H1 (cell line): ENCODE measurements around the gene SBF2. TPM values are rescaled to one million over a fixed set of nuclear protein-coding genes. Genes with fewer than 3 reads are reported as not detected.

Source experiments
- CTCF ChIA-PET: fragments of 300-600 bp; sonication (Branson Sonifier 250); formaldehyde crosslinking; loops from one replicate; lab custom pipeline; 2021; ENCODE audit not compliant: partially characterized antibody; lab: Charles Lee
- POLR2A ChIA-PET: fragments of 300-600 bp; sonication (Branson Sonifier 250); formaldehyde crosslinking; loops from one replicate; lab custom pipeline; 2021; ENCODE audit warnings: inconsistent platforms; ENCODE audit not compliant: partially characterized antibody; lab: Charles Lee
- DNase-seq, 2 experiments: peaks; one replicate each; pipeline versions ENCODE4 v3.0.0 to v3.0.0-alpha.2; 2010 to 2022; ENCODE audit warnings: low spot score in 2 of 2, low read depth in 1 of 2, mixed read lengths in 1 of 2
- FAIRE-seq: peaks from 2 replicates; lab custom pipeline; 2011; peaks lifted over from hg19 to GRCh38; lab: Jason Lieb, UNC
- H2AFZ ChIP-seq: 2 replicates; pipeline ENCODE4 v1.8.1; 2012; ENCODE audit warnings: low read length, inconsistent platforms
- H2AK5ac ChIP-seq: 2 replicates; pipeline ENCODE4 v1.6.1; 2013; ENCODE audit warnings: low read depth, low read length
- H2BK120ac ChIP-seq: replicated peaks from 2 replicates; pipeline ENCODE3; 2013; ENCODE audit warnings: low read depth, low read length, inconsistent platforms
- H2BK12ac ChIP-seq: 2 replicates; pipeline ENCODE4 v1.6.1; 2013; ENCODE audit warnings: low read depth, low read length
- H2BK15ac ChIP-seq: 2 replicates; pipeline ENCODE4 v1.6.1; 2013; ENCODE audit warnings: low read length
- H2BK20ac ChIP-seq: 2 replicates; pipeline ENCODE4 v1.6.1; 2013; ENCODE audit warnings: low read length
- H2BK5ac ChIP-seq: 2 replicates; pipeline ENCODE4 v1.6.1; 2013; ENCODE audit warnings: low read depth, low read length
- H3K14ac ChIP-seq: 2 replicates; pipeline ENCODE4 v1.6.1; 2013; ENCODE audit warnings: inconsistent platforms; ENCODE audit not compliant: insufficient read length
- H3K18ac ChIP-seq: 2 replicates; pipeline ENCODE4 v1.6.1; 2013; ENCODE audit warnings: low read length; ENCODE audit errors: extremely low read depth
- H3K23ac ChIP-seq: 2 replicates; pipeline ENCODE4 v1.6.1; 2013; ENCODE audit warnings: inconsistent platforms; ENCODE audit not compliant: insufficient read length
- H3K23me2 ChIP-seq: 2 replicates; pipeline ENCODE4 v1.6.1; 2013; ENCODE audit warnings: low read depth, low read length
- H3K27ac ChIP-seq: 2 replicates; pipeline ENCODE4 v1.6.1; 2011; ENCODE audit warnings: low read depth, low read length, inconsistent platforms
- H3K27me3 ChIP-seq, 4 experiments: replicated peaks in 1 of 4; 1 replicate in 1 of 4; 2 replicates in 3 of 4; pipeline versions ENCODE4 v1.6.1 to v1.8.1; 2011 to 2013; ENCODE audit warnings: low read length in 3 of 4, mild to moderate bottlenecking in 3 of 4, inconsistent platforms in 2 of 4, mixed read lengths in 2 of 4, moderate library complexity in 1 of 4; ENCODE audit not compliant: control insufficient read depth in 3 of 4, insufficient read depth in 3 of 4; ENCODE audit errors: extremely low read depth in 1 of 4
- H3K36me3 ChIP-seq, 4 experiments: 2 replicates each; pipeline versions ENCODE4 v1.6.1 to v1.8.1; 2011 to 2013; ENCODE audit warnings: mild to moderate bottlenecking in 4 of 4, low read length in 3 of 4, moderate library complexity in 2 of 4, control low read depth in 1 of 4, inconsistent platforms in 1 of 4; ENCODE audit not compliant: insufficient read depth in 4 of 4, control insufficient read depth in 2 of 4
- H3K4ac ChIP-seq: replicated peaks from 2 replicates; pipeline ENCODE3; 2013; ENCODE audit warnings: low read length, low read depth, mixed read lengths, inconsistent platforms; ENCODE audit not compliant: insufficient read length
- H3K4me1 ChIP-seq, 4 experiments: replicated peaks in 1 of 4; 1 replicate in 1 of 4; 2 replicates in 3 of 4; pipeline versions ENCODE4 v1.6.1 to v1.8.1; 2011 to 2013; ENCODE audit warnings: low read length in 3 of 4, inconsistent platforms in 2 of 4, mixed read lengths in 1 of 4; ENCODE audit not compliant: insufficient read depth in 4 of 4, control insufficient read depth in 3 of 4
- H3K4me2 ChIP-seq, 2 experiments: 2 replicates each; pipeline versions ENCODE4 v1.6.1 to v1.8.1; 2011 to 2013; ENCODE audit warnings: low read depth in 2 of 2, low read length in 2 of 2, control low read depth in 1 of 2, inconsistent platforms in 1 of 2, mild to moderate bottlenecking in 1 of 2; ENCODE audit not compliant: insufficient read depth in 1 of 2
- H3K4me3 ChIP-seq, 4 experiments: fragments of 200-600, 300-600 bp in 1 of 4; sonication (generic), shearing (Covaris generic), sonication (Bioruptor Twin) in 1 of 4; 2 replicates each; pipeline versions ENCODE4 v1.5.1 to v1.8.1; 2011 to 2016; ENCODE audit warnings: low read length in 4 of 4, low read depth in 3 of 4, control low read depth in 2 of 4, inconsistent platforms in 2 of 4, mild to moderate bottlenecking in 2 of 4, mixed read lengths in 1 of 4, moderate library complexity in 1 of 4; ENCODE audit not compliant: insufficient read depth in 2 of 4; ENCODE audit errors: extremely low read depth in 1 of 4
- H3K56ac ChIP-seq: replicated peaks from 2 replicates; pipeline ENCODE3; 2013; ENCODE audit warnings: low read depth, mild to moderate bottlenecking, mixed read lengths, low read length, inconsistent platforms; ENCODE audit not compliant: insufficient read length
- H3K79me1 ChIP-seq: 2 replicates; pipeline ENCODE4 v1.6.1; 2013; ENCODE audit warnings: low read depth, low read length, control low read depth
- H3K79me2 ChIP-seq, 2 experiments: 2 replicates each; pipeline versions ENCODE4 v1.6.1 to v1.8.1; 2012 to 2013; ENCODE audit warnings: low read length in 2 of 2, mild to moderate bottlenecking in 2 of 2, inconsistent platforms in 1 of 2; ENCODE audit not compliant: insufficient read depth in 2 of 2, control insufficient read depth in 1 of 2
- H3K9ac ChIP-seq, 4 experiments: replicated peaks in 1 of 4; 1 replicate in 1 of 4; 2 replicates in 3 of 4; pipeline versions ENCODE4 v1.6.1 to v1.8.1; 2011 to 2013; ENCODE audit warnings: low read depth in 3 of 4, low read length in 3 of 4, control low read depth in 2 of 4, mild to moderate bottlenecking in 2 of 4, moderate library complexity in 2 of 4, inconsistent platforms in 1 of 4; ENCODE audit errors: extremely low read depth in 1 of 4
- H3K9me3 ChIP-seq, 2 experiments: 2 replicates each; pipeline versions ENCODE4 v1.6.1 to v1.8.1; 2012 to 2013; ENCODE audit warnings: mild to moderate bottlenecking in 2 of 2, moderate library complexity in 2 of 2, control low read depth in 1 of 2, inconsistent platforms in 1 of 2, low read depth in 1 of 2, low read length in 1 of 2, mixed read lengths in 1 of 2; ENCODE audit not compliant: insufficient read depth in 2 of 2
- H4K20me1 ChIP-seq, 2 experiments: replicated peaks in 1 of 2; 2 replicates each; pipeline versions ENCODE3 to v1.8.1; 2011 to 2013; ENCODE audit warnings: inconsistent platforms in 2 of 2, low read length in 2 of 2, mild to moderate bottlenecking in 1 of 2; ENCODE audit not compliant: insufficient read depth in 2 of 2, control insufficient read depth in 1 of 2
- H4K5ac ChIP-seq: 2 replicates; pipeline ENCODE4 v1.6.1; 2013; ENCODE audit warnings: low read length, low read depth, mixed read lengths, inconsistent platforms; ENCODE audit not compliant: insufficient read length
- H4K8ac ChIP-seq: 2 replicates; pipeline ENCODE4 v1.8.0; 2013; ENCODE audit warnings: mild to moderate bottlenecking, moderate library complexity, low read length, inconsistent platforms; ENCODE audit not compliant: insufficient read depth; ENCODE audit errors: extremely low read depth
- H4K91ac ChIP-seq: replicated peaks from 2 replicates; pipeline ENCODE3; 2013; ENCODE audit warnings: low read length, mixed read lengths, inconsistent platforms; ENCODE audit not compliant: insufficient read length
- ASH2L ChIP-seq: fragments of 200-600, 300-600 bp; sonication (generic); IDR thresholded peaks from one replicate; pipeline ENCODE4 v1.7.1; 2017; ENCODE audit warnings: low read length
- BACH1 ChIP-seq: IDR thresholded peaks from 2 replicates; pipeline ENCODE4 v1.6.1; 2012; ENCODE audit warnings: low read length, improper control_type of control experiment
- CTBP2 ChIP-seq: IDR thresholded peaks from 2 replicates; pipeline ENCODE4 v1.7.0; 2011; ENCODE audit warnings: borderline replicate concordance, mild to moderate bottlenecking, moderate library complexity, mixed read lengths, low read length; ENCODE audit not compliant: insufficient read depth, insufficient read length
- GTF2F1 ChIP-seq: IDR thresholded peaks from 2 replicates; pipeline ENCODE4 v1.6.1; 2012; ENCODE audit warnings: low read depth, low read length, improper control_type of control experiment, borderline replicate concordance
- HDAC6 ChIP-seq: IDR thresholded peaks from one replicate; pipeline ENCODE4 v1.7.1; 2012; ENCODE audit warnings: low read depth, mild to moderate bottlenecking, inconsistent platforms, low read length, moderate library complexity
- JUN ChIP-seq: IDR thresholded peaks from 2 replicates; pipeline ENCODE4 v1.6.1; 2011; ENCODE audit warnings: low read depth, mild to moderate bottlenecking, improper control_type of control experiment, low read length
- KDM4A ChIP-seq: IDR thresholded peaks from one replicate; pipeline ENCODE4 v1.7.1; 2012; ENCODE audit warnings: low read depth, mild to moderate bottlenecking, moderate library complexity, low read length, inconsistent platforms; ENCODE audit not compliant: severe bottlenecking
- POU5F1 ChIP-seq: IDR thresholded peaks from 2 replicates; pipeline ENCODE4 v1.6.1; 2011; ENCODE audit warnings: low read depth, mild to moderate bottlenecking, low read length, moderate library complexity
- RAD21 ChIP-seq, 2 experiments: IDR thresholded peaks in 1 of 2; conservative IDR thresholded peaks in 1 of 2; 2 replicates each; pipeline ENCODE4 v1.6.1; 2011; ENCODE audit warnings: low read depth in 2 of 2, low read length in 2 of 2, improper control_type of control experiment in 1 of 2, inconsistent platforms in 1 of 2, mild to moderate bottlenecking in 1 of 2, moderate library complexity in 1 of 2
- SIN3A ChIP-seq, 2 experiments: IDR thresholded peaks in 1 of 2; conservative IDR thresholded peaks in 1 of 2; 2 replicates each; pipeline ENCODE4 v1.6.1; 2011 to 2012; ENCODE audit warnings: low read length in 2 of 2, improper control_type of control experiment in 1 of 2, low read depth in 1 of 2, mild to moderate bottlenecking in 1 of 2
- SIRT6 ChIP-seq: IDR thresholded peaks from one replicate; pipeline ENCODE4 v1.7.1; 2012; ENCODE audit warnings: low read length, inconsistent platforms
- SIX5 ChIP-seq: IDR thresholded peaks from 2 replicates; pipeline ENCODE4 v1.6.1; 2011; ENCODE audit warnings: mild to moderate bottlenecking, low read depth, low read length
- SP1 ChIP-seq: IDR thresholded peaks from 2 replicates; pipeline ENCODE4 v1.6.1; 2011; ENCODE audit warnings: low read depth, low read length
- SP4 ChIP-seq: IDR thresholded peaks from 2 replicates; pipeline ENCODE4 v1.6.1; 2012; ENCODE audit warnings: low read length, inconsistent platforms
- TAF1 ChIP-seq: IDR thresholded peaks from 2 replicates; pipeline ENCODE4 v1.6.1; 2011; ENCODE audit warnings: mild to moderate bottlenecking, low read depth, low read length
- TCF12 ChIP-seq: IDR thresholded peaks from 2 replicates; pipeline ENCODE4 v1.6.1; 2011; ENCODE audit warnings: low read depth, mild to moderate bottlenecking, low read length
- WGBS, 2 experiments: shearing (Covaris generic) in 1 of 2; methylation state at CpG; one replicate each; pipeline versions ENCODE4 v1.1.6 to v1.1.7; 2013 to 2015; ENCODE audit warnings: low lambda C conversion rate in 2 of 2, mixed read lengths in 2 of 2, inconsistent platforms in 1 of 2, low coverage in 1 of 2, missing lambda C conversion rate in 1 of 2; ENCODE audit not compliant: insufficient replicate concordance in 2 of 2, insufficient coverage in 1 of 2, insufficient read length in 1 of 2; ENCODE audit errors: extremely low coverage in 1 of 2, missing lambda C conversion rate in 1 of 2; 5-methylcytosine and 5-hydroxymethylcytosine counted together
- polyA plus RNA-seq, 7 experiments: library from polyadenylated mRNA; depleted of rRNA in 3 of 7; stranded (reverse) in 5 of 7; unstranded in 2 of 7; fragments of >200 nt in 5 of 7; fragments of 200-250 nt in 2 of 7; gene quantifications; 1 replicate in 5 of 7; 2 replicates in 1 of 7; 4 replicates in 1 of 7; pipeline versions ENCODE4 v1.2.1 to v1.2.3, GENCODE V29; 2011 to 2013; ENCODE audit warnings: missing spikeins in 2 of 7, mixed read lengths in 2 of 7
- total RNA-seq: library from RNA; stranded (reverse); fragmentation: NEBNext Ultra II Directional; extraction: Animal tissue kit (Norgen Biotek cat#: 25700); gene quantifications from 2 replicates; pipeline ENCODE4 v1.2.1, GENCODE V29; 2021

The SBF2 gene
- total and polyA plus RNA-seq, 2 of the 8 experiments (the other 6 are each of a cell fraction or from before 2014, with no cell fraction given), result 36.7 to 50.5 TPM

DNA sequence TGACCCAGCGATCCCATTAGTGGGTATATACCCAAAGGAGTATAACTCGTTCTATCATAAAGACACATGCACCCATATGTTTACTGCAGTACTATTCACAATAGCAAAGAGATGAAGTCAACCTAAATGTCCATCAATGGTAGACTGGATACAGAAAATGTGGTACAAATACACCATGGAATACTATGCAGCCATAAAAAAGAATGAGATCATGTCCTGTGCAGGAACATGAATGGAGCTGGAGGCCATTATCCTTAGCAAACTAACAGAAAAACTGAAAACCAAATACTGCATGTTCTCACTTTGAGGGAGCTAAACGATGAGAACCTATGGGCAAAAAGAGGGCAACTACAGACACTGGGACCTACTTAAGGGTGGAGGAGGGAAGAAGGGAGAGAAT, 146.8 kb downstream of the SBF2 start:
- no peak overlapping the region for H3K14ac ChIP-seq
- no peaks in the 10 kb centered on the region for H3K79me1 ChIP-seq
- no peak overlapping the region for H3K56ac ChIP-seq
- H2AK5ac ChIP-seq, result no peak overlapping the region
- H4K5ac ChIP-seq, result no peak overlapping the region
- no peak overlapping the region for H2BK12ac ChIP-seq
- no peaks in the 10 kb centered on the region for H3K27me3 ChIP-seq
- H2BK120ac ChIP-seq, result no peak overlapping the region
- H2BK15ac ChIP-seq, result no peak overlapping the region
- H2AFZ ChIP-seq, result no peak overlapping the region
- H4K8ac ChIP-seq, result no peak overlapping the region
- no peak overlapping the region for H2BK5ac ChIP-seq
- no peak overlapping the region for H2BK20ac ChIP-seq
- FAIRE-seq (no peak), DNase-seq (no peak)
- no peaks in the 10 kb centered on the region for H4K20me1 ChIP-seq
- no peak overlapping the region for H3K4ac ChIP-seq
- no peak overlapping the region for H3K4me2 ChIP-seq
- H3K23ac ChIP-seq, result no peak overlapping the region
- 0 out of 4 replicates have a peak, but pooled peaks cover 0 to 4% of the 10 kb centered on the region in 2 experiments for H3K9me3 ChIP-seq
- H3K18ac ChIP-seq, result no peak overlapping the region
- peaks cover 0 to 5% of the 10 kb centered on the region in 2 experiments; a peak in 1 of 4 replicates for H3K79me2 ChIP-seq
- 98% methylated on average over 3 of the region's 3 CpGs; no CpG with 5 or more reads in 1 of the 2 experiments for WGBS, 2 experiments
- H3K27ac ChIP-seq, result no peak overlapping the region
- no peak overlapping the region for H3K4me3 ChIP-seq
- no peaks in the 10 kb centered on the region for H3K23me2 ChIP-seq
- H3K36me3 ChIP-seq, result no peaks in the 10 kb centered on the region
- no peak overlapping the region for H4K91ac ChIP-seq
- no peaks in the 10 kb centered on the region for H3K4me1 ChIP-seq
- H3K9ac ChIP-seq, result no peak overlapping the region
- CTCF ChIA-PET, result no interaction called here
- POLR2A ChIA-PET, result no interaction called here
- no peak for TF ChIP-seq CTBP2
- TF ChIP-seq SP1, result no peak
- no peak for TF ChIP-seq JUN
- no peak for TF ChIP-seq GTF2F1
- no peak for TF ChIP-seq SIN3A (conservative IDR thresholded peaks at IDR 0.05 in 1 of 2, IDR thresholded peaks at IDR 0.05 in 1 of 2; ENCODE audit: low read depth in 1 of 2, low read length in 2 of 2)
- no peak for TF ChIP-seq HDAC6
- no peak for TF ChIP-seq TCF12
- no peak for TF ChIP-seq SIX5
- no peak for TF ChIP-seq KDM4A
- TF ChIP-seq SP4, result no peak
- no peak for TF ChIP-seq SIRT6
- no peak for TF ChIP-seq TAF1
- no peak for TF ChIP-seq POU5F1
- no peak for TF ChIP-seq BACH1
- TF ChIP-seq ASH2L, result no peak
- TF ChIP-seq RAD21 (IDR thresholded peaks at IDR 0.05 in 1 of 2, conservative IDR thresholded peaks at IDR 0.05 in 1 of 2; ENCODE audit: low read depth in 2 of 2, low read length in 2 of 2), result no peak
